ENCODE measurements around the gene SCN2B. TPM values are rescaled to one million over a fixed set of nuclear protein-coding genes. Genes with fewer than 3 reads are reported as not detected.

The SCN2B gene
- total RNA-seq, 1 donor from 2014 or later = 0.04 TPM

DNA sequence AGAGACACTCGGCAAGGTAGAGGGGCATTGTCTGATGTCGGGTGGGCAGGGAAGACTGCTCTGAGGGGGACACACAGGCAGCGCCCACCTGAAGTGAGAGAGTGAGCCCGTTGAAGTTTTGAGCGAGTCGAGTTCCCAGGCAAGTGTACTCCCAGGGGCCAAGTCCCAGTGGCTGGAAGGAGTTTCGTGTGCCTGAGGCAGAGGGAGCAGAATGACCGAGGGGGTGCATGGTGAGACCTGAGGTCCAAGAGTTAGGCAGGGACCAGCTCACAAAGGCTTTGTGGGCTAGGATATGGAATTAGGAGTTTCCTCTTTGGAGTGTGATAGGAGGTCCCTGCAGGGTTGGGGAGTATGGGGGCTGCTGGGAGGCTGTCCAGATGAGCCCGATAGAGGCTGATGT is 6.2 kb downstream of the SCN2B start:
- no peak for TF ChIP-seq CTCF (IDR thresholded peaks at IDR 0.05; ENCODE audit: insufficient read depth, low read length, poor library complexity, severe bottlenecking)
- DNase-seq (ENCODE audit: low read depth) = no peak
- peaks cover 25% of the 10 kb centered on the region for H3K27me3 ChIP-seq (ENCODE audit: control insufficient read depth, insufficient read depth, low read length)
- no peaks in the 10 kb centered on the region for H3K36me3 ChIP-seq (ENCODE audit: control insufficient read depth, insufficient read depth, low read length)
- H3K4me3 ChIP-seq (ENCODE audit: low read depth, low read length) = no peak overlapping the region

DNA sequence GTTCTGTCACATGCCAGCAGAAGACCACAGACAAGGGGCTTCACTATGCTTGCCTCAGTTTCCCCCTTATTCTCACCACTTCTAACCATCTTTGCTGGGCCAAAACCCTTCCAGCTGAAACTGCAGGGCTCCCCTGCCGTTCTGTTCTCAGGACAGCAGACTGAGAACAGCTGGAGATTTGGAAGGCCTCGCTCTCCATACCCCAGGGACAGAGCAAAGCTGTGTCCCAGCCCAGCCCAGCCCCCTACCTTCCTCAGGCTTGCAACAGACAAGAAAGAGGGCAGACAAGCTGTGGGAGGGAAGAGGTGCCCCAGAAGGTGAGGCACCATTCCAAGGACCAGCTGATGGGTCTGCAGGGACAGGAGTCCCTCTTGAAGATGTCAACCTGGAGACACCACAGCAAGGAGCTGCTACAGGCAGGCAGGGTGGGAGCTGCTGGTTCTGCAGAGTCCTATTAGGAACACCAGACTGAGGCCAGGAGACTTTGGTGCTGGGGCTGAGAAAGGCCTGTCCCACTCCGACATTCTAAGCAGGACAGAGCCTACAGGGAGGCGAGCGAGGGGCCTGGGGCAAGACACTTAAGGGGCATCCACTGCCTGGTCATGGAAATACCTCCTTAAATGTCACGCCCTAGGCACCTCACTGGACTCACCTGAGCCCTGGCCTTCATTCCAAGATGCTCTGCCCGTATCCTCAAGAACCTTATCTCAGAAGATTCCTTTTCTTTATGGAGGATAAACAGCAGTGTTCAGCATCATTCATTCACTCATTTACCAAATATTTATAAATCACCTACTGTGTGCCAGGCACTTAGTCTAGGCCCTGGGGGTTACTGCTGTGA is 6.9 kb downstream of the SCN2B start:
- peaks cover 25% of the 10 kb centered on the region for H3K27me3 ChIP-seq (ENCODE audit: control insufficient read depth, insufficient read depth, low read length)

DNA sequence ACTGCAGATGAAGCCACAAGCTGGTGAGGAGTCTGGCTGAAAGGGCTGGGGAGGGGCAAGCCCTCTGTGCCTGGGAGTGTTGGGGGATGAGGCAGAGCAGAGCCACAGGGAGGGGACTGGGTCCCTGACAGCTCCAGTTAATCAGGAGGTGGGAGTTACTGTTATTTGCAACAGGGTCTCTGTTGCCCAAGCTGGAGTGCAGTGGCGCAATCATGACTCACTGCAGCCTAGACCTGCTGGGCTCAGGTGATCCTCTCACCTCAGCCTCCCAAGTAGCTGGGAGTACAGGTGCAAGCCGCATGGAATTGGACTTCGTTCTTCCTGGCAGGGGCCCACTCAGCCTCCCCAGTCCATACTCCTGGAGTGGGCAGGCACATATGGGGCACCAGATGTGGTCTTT is 7.7 kb downstream of the SCN2B start:
- Histone ChIP-seq H3K4me3 (ENCODE audit: low read depth, low read length) (no peak overlapping the region), H3K27me3 (ENCODE audit: control insufficient read depth, insufficient read depth, low read length) (peaks cover 29% of the 10 kb centered on the region)

More for the DNA sequence above, 6.9 kb downstream of the SCN2B start:
- no peaks in the 10 kb centered on the region for H3K36me3 ChIP-seq (ENCODE audit: control insufficient read depth, insufficient read depth, low read length)
- DNase-seq (ENCODE audit: low read depth) = no peak
- no peak for TF ChIP-seq CTCF (IDR thresholded peaks at IDR 0.05; ENCODE audit: insufficient read depth, low read length, poor library complexity, severe bottlenecking)
- no peak overlapping the region for H3K4me3 ChIP-seq (ENCODE audit: low read depth, low read length)

GRCh38 chr11:118168316-118168715 is 8.1 kb downstream of the SCN2B start:
- Histone ChIP-seq H3K27me3 (ENCODE audit: control insufficient read depth, insufficient read depth, low read length) (peaks cover 31% of the 10 kb centered on the region), H3K4me3 (ENCODE audit: low read depth, low read length) (no peak overlapping the region), H3K36me3 (ENCODE audit: control insufficient read depth, insufficient read depth, low read length) (no peaks in the 10 kb centered on the region)
- TF ChIP-seq CTCF (IDR thresholded peaks at IDR 0.05; ENCODE audit: insufficient read depth, low read length, poor library complexity, severe bottlenecking) = no peak
- DNase-seq (ENCODE audit: low read depth) = no peak

More for the DNA sequence above, 7.7 kb downstream of the SCN2B start:
- no peak for TF ChIP-seq CTCF (IDR thresholded peaks at IDR 0.05; ENCODE audit: insufficient read depth, low read length, poor library complexity, severe bottlenecking)
- no peaks in the 10 kb centered on the region for H3K36me3 ChIP-seq (ENCODE audit: control insufficient read depth, insufficient read depth, low read length)
- DNase-seq (ENCODE audit: low read depth) = no peak

DNA sequence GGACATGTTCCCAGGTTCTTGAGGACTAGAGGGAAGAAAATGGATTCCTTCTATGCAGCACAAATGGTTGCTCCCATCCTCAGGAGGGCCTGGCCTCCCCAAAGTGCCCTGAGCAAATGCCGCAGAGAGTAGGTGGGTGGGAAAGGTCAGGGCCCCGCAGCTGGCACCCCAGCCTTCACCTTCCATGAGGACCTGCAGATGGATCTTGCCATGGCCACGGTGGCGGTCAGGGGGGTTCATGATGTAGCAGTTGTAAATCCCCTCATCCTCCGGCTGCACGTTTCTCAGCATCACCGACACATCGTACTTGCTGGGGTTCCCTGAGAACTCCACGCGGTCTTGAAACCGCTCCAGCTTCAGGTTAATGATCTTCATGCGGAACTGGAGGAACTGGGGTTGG is 8.5 kb downstream of the SCN2B start:
- Histone ChIP-seq H3K4me3 (ENCODE audit: low read depth, low read length) (no peak overlapping the region), H3K36me3 (ENCODE audit: control insufficient read depth, insufficient read depth, low read length) (no peaks in the 10 kb centered on the region), H3K27me3 (ENCODE audit: control insufficient read depth, insufficient read depth, low read length) (peaks cover 34% of the 10 kb centered on the region)
- TF ChIP-seq CTCF (IDR thresholded peaks at IDR 0.05; ENCODE audit: insufficient read depth, low read length, poor library complexity, severe bottlenecking) = no peak
- DNase-seq (ENCODE audit: low read depth) = no peak

GRCh38 chr11:118167253-118167652 is 9.2 kb downstream of the SCN2B start:
- no peak for DNase-seq (ENCODE audit: low read depth)
- Histone ChIP-seq H3K27me3 (ENCODE audit: control insufficient read depth, insufficient read depth, low read length) (peaks cover 38% of the 10 kb centered on the region), H3K4me3 (ENCODE audit: low read depth, low read length) (no peak overlapping the region), H3K36me3 (ENCODE audit: control insufficient read depth, insufficient read depth, low read length) (no peaks in the 10 kb centered on the region)
- TF ChIP-seq CTCF (IDR thresholded peaks at IDR 0.05; ENCODE audit: insufficient read depth, low read length, poor library complexity, severe bottlenecking) = no peak

All from kidney epithelial cell (primary cell).